GM19455 (cell line): ENCODE data around the gene NYAP2.

ENCODE experiments used
- ATAC-seq: cut with Tn5 transposase; IDR thresholded peaks from one replicate; pipeline ENCODE4 v1.9.1; 2021; ENCODE audit not compliant: unreplicated experiment

The NYAP2 gene

DNA sequence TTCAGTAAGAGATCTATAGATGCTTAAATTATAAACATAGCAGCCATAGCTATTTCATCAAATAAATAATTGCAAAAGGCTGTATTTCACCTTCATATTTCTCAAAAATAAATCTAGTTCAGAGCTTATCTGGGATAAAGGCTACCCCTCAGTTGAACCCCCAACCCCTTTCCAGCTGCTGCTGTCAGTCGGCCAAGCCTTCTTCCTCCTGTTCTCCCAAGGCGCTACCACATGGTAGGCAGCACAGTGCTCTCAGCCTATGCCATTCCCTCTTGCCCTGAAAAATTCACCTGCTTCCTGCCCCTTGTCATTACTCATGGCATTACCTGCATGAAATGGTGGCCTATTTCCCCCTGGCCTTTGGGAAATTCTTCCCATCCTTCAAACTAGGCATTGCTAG lies 136.5 kb downstream of the NYAP2 start:
- ATAC-seq: no peak

- no peak for ATAC-seq
Observed at GRCh38 chr2:225543626-225544025, 144.1 kb downstream of the NYAP2 start.

- no peak for ATAC-seq
Observed at GRCh38 chr2:225556461-225556860, 157.0 kb downstream of the NYAP2 start.

DNA sequence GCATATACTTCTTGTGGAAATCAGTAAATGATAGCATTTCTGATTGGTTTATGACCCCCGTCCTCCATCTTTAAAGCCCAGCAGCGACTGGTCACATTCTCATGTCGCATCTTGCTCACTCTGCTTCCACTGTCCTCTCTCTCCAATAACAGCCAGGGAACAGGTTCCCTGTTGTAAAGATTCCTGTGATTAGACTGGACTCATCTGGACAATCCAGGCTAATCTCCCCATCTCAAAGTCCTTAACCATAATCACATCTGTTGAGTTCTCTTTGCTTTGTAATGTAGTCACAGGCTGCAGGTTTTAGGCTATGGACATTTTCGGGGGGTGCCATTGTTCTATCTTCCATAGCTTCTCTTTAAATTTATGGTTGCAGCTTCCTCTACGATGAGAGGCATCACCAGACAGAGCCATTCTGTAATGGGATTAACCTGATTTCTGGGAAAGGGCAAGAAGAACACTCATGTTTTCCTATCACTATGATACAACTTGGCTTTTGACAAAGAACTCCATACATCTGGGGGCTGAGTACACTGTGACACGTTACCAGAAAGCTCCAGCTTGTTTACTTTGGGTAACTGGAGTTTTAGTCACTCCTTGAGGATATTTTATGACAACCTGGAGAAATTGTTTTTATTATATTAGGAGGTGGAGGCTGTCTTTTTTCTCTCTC lies 159.0 kb downstream of the NYAP2 start:
- ATAC-seq: no peak

DNA sequence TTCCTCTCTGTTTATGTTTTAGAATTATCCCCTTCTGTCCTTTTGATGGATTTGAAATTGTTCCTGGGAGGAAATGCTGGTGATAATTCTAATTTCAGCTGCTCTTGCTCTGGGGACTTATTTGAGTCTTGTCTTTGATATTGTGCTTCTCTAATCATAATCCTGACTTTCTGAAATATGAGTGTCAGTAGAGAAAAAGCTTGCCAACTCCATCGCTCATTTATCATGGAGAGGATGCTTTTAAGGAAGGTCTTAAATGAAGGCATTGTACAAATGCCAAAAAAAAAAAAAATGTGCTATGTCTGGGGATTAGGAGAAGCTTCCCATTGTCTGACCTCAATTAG lies 159.5 kb downstream of the NYAP2 start:
- ATAC-seq: no peak

DNA sequence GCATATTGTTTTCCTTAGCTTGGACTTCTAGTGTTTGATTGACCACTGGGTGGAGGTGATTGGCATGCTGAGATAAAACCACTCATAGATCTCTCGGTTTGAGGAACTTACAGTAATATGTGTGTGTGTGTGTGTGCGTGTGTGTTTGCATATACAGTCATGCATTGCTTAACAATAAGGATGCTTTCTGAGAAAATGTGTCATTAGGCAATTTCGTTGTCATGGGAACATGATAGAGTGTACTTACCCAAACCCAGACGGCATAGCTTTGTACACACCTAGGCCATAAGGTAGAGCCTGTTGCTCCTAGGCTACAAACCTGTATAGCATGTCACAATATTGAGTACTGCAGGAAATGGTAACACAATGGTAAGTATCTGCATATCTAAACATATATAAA lies 167.3 kb downstream of the NYAP2 start:
- ATAC-seq: no peak

DNA sequence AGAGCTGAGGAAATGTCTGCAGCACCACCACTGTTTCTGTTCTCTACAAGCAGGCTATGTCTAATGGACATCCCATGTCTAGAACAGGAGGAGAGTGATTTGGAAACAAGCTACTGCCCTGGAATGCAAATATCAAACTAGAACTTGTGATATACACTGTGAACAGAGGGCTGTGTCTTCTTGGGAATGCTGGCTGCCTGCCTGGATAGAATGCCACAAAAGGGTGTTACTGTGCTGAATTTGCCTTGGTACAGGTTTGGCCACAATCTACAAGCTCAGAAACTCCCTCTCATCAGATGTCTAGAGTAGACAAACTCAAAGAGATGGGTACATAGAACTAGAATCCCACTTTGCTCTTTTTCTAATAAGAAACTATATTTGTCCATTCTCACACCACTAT lies 170.5 kb downstream of the NYAP2 start:
- no peak for ATAC-seq

DNA sequence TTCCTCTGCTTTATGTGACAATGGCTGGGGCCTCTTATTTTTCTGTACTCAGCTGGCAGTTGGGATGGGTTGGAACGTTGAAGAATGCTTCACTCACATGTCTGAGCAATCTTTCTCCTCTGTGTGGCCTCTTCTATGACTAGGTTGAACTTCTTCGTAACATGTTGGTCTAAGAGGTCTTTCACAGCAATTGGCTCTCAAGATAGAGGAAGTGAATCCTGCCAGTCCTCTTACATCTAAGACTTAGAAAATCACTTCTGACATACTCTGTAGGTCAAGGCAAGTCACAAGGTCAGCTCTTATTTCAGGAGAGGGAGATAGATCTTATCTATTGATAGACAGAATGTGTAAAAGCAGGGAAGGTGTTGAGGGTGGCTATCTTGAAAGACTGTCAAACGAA lies 174.1 kb downstream of the NYAP2 start:
- ATAC-seq: no peak

GRCh38 chr2:225574582-225575138 lies 175.2 kb downstream of the NYAP2 start:
- no peak for ATAC-seq

DNA sequence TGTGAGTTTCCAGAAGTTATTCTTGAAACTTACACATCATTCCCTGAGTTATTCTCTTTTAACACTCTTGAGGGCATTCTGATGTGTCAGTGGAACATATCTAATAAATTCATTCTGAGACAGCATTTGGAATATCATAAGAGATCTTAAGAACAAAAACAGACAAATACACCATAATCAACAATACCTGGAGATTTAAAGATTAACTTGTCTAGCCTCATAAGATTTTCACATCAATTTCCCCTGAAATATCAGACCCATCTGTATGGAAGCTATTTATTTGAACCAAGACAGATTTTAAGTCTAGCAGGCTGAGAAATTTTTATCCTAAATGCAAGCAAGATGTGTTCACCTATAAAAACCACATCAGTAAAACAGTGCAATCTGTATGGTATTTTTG lies 181.6 kb downstream of the NYAP2 start:
- no peak for ATAC-seq

DNA sequence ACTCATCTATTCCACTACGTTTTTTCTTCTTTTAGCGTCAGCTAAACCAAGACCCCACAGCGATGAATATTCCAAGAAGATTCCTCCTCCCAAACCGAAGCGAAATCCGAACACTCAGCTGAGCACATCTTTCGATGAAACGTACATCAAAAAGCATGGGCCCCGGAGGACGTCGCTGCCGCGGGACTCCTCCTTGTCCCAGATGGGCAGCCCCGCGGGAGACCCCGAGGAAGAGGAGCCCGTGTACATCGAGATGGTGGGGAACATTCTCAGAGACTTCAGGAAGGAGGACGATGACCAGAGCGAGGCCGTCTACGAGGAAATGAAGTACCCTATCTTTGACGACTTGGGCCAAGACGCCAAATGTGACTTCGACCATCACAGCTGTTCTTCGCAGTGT lies 182.4 kb downstream of the NYAP2 start:
- no peak for ATAC-seq

DNA sequence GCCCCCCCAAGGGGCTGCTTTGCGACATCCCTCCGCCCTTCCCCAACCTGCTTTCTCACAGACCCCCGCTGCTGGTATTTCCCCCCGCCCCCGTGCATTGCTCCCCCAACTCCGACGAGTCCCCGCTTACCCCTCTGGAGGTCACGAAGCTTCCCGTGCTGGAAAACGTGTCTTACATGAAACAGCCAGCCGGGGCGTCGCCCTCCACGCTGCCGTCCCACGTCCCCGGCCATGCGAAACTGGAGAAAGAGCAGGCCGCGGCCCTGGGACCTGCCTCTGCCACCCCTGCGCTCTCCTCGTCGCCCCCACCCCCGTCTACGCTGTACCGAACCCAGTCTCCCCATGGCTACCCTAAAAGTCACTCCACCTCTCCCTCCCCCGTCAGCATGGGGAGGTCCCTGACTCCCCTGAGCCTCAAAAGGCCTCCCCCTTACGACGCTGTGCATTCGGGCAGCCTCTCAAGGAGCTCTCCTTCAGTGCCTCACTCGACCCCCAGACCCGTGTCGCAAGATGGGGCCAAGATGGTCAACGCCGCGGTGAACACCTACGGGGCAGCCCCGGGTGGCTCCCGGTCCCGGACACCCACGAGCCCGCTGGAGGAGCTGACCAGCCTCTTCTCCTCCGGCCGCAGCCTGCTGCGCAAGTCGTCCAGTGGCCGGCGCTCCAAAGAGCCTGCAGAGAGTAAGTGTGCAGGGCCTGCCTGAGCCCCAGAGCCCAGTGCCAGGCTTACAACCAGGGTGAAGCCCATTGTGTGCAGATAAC lies 183.0 kb downstream of the NYAP2 start:
- ATAC-seq: no peak

GRCh38 chr2:225584796-225585195 lies 185.3 kb downstream of the NYAP2 start:
- no peak for ATAC-seq

DNA sequence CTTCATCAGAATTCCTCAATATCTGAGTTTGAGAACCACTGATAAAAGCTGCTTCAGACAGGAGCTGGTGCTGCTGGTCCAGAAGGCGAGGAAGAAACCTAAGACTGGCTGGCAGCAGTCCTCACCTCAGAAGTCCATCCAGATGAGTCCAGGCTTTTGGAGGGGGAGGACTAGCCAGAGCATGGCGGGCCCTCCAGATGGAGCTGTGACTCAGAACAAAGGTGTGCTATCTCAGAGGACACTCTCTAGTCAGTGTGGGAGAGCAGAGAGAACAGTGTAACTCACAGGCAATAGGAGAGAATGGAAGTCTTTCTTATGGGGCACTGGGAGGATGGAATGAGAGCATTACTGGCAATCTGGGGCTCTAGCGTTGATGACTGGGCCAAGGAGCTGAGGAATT lies 191.4 kb downstream of the NYAP2 start:
- ATAC-seq: no peak

GRCh38 chr2:225597911-225598310 lies 198.4 kb downstream of the NYAP2 start:
- no peak for ATAC-seq

GRCh38 chr2:225598426-225598825 lies 198.9 kb downstream of the NYAP2 start:
- no peak for ATAC-seq

- no peak for ATAC-seq
Observed at GRCh38 chr2:225598897-225599296, 199.4 kb downstream of the NYAP2 start.

DNA sequence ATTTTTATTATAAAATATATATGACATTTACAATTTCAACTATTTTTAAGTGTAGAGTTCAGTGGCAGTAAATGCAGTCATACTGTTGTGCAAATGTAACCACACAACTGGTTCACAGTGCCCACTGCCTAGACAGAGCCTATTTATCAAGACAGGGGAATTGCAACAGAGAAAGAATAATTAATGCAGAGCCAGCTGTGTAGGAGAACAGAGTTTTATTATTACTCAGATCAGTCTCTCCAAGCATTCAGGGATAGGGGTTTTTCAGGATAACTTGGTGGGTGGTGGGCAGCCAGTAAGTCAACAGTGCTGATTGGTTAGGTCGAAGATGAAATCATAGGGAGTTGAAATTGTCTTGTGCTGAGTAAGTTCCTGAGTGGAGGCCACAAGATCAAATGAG lies 200.3 kb downstream of the NYAP2 start:
- no peak for ATAC-seq

GRCh38 chr2:225600444-225600843 lies 200.9 kb downstream of the NYAP2 start:
- ATAC-seq: no peak

DNA sequence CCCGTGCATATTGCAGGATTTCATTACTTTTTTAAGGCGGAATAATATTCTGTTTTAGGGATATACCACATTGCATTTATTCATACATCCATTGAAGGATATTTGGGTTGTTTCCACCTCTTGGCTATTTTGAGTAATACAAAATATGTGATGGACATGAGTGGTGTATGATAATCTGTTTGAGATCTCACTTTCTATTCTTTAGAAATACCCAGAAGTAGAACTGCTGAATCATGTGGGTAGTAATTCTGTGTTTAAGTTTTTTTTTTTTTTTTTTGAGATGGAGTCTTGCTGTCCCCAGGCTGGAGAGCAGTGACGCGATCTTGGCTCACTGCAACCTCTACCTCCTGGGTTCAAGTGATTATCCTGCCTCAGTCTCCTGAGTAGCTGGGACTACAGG lies 201.4 kb downstream of the NYAP2 start:
- ATAC-seq: no peak

DNA sequence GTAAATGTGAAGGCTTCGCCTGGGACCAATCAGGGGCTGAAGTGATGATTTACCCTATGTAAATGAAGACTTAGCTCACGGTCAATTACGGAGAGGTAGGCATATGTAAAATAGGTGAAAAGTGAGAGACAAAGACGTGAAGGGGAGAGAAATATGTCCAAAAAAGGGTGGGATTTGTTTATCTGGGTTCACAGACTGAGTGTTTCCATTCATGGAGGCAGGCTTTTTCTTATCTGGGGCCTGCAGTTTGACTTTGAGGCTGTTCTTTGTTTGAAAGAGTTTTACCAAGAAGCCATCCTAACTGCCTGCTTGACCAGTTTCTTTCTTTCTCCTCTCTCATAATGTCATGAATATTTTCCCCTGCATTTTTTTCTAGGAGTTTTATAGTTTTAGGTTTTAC lies 202.7 kb downstream of the NYAP2 start:
- ATAC-seq: no peak

DNA sequence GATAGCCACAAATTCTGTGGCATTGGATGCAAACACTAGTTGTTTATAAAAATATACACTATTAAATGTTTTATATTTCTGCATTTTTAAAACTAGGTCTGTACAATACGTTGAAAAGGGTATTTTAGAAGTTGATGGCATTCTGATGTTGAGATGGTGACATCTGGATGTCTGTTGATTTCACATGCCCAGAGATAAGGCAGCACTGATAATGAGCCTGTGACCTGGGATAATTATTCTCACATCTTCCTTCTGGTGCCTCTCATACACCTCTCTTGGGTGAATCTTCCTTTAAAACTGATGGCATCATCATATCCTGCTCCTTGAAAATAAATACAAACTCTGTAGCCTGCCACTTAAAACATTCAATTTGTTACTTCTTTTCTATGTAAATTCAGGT lies 208.6 kb downstream of the NYAP2 start:
- no peak for ATAC-seq

DNA sequence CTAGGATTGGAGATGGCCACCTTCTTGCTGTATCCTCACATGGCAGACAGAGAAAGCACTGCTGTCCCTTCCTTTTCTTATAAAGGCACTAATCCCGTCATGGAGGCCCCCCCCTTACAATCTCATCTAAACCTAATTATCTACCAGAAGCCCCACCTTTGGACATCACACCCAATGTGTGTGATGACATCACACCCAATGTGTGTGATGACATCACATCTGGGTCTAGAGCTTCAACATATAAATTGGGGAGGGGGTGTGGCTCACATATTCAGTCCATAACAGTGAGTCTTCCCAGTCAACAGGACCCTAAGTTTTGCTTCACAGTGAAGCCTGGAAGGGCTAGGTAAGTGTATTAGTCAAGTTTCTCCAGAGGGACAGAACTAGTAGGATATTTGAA lies 213.1 kb downstream of the NYAP2 start:
- no peak for ATAC-seq
